ENCODE results near the gene ELAVL3.

DNA sequence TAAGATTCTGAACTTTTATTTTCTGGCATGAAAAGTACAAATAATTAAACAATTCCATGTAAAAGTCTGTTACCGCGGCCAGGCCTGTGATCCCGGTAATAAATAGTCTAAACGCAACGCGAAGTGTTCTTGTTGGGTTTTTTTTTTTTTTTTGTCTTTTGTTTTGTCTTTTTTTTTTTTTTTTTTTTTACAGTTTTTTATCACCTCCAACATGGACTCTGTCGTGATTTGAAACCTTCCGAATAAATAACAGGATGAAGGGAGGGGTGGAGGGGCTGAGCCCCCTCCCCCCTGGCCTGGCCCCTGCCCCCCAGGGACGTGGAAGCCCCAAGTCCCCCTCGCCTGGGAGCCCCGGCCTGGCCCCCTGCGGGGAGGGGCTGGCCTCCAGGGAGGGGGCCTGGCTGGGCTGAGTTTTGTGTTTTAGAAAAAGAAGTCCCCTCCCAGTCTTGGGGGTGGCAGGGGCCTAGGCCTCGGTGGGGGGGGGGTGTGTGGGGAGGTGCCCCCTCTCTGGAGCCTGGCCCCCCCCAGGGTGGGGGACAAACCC is 29.4 kb downstream of the ELAVL3 start:
- TF ChIP-seq, protein P1, sequence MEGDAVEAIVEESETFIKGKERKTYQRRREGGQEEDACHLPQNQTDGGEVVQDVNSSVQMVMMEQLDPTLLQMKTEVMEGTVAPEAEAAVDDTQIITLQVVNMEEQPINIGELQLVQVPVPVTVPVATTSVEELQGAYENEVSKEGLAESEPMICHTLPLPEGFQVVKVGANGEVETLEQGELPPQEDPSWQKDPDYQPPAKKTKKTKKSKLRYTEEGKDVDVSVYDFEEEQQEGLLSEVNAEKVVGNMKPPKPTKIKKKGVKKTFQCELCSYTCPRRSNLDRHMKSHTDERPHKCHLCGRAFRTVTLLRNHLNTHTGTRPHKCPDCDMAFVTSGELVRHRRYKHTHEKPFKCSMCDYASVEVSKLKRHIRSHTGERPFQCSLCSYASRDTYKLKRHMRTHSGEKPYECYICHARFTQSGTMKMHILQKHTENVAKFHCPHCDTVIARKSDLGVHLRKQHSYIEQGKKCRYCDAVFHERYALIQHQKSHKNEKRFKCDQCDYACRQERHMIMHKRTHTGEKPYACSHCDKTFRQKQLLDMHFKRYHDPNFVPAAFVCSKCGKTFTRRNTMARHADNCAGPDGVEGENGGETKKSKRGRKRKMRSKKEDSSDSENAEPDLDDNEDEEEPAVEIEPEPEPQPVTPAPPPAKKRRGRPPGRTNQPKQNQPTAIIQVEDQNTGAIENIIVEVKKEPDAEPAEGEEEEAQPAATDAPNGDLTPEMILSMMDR (IDR thresholded peaks at IDR 0.05) = no peak
- no peak for TF ChIP-seq POLR2A (IDR thresholded peaks at IDR 0.05)

Measured in thyroid gland (tissue), 4 donors.